GM19452 (cell line): Measurements from ENCODE around the gene CSNK1G1.
A peak's percentile ranks its signal among the peaks of the same experiment; 100 is the strongest.

Experiments used
- ATAC-seq: cut with Tn5 transposase; IDR thresholded peaks from one replicate; pipeline ENCODE4 v1.9.1; 2021; ENCODE audit not compliant: unreplicated experiment

The CSNK1G1 gene

DNA sequence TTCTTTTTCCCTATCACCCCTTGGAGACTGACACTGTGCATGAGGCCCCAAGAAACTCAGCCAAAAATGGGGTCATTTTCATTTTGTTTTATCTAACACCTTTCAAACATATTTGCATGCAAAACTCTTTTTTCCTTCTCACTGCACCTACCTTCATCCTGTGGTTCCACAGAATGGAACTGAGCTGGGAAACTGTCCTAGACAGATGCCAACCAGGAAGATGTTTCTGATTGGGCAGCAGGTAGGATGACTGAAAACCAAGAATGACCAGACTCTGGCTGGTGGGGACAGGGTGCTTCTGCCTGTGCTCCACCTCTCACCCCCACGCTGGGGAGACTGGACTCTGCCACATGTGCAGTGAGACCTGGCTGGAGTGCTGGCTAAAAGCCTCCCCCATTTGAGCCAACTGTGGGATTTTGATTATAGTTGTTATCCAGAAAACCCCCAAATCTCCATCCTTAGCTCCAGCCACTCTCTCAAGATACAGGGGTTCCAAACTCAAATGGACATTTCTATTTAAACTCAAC, 198.3 kb downstream of the CSNK1G1 start:
- no peak for ATAC-seq

GRCh38 chr15:64156652-64157331, 199.2 kb downstream of the CSNK1G1 start:
- no peak for ATAC-seq

DNA sequence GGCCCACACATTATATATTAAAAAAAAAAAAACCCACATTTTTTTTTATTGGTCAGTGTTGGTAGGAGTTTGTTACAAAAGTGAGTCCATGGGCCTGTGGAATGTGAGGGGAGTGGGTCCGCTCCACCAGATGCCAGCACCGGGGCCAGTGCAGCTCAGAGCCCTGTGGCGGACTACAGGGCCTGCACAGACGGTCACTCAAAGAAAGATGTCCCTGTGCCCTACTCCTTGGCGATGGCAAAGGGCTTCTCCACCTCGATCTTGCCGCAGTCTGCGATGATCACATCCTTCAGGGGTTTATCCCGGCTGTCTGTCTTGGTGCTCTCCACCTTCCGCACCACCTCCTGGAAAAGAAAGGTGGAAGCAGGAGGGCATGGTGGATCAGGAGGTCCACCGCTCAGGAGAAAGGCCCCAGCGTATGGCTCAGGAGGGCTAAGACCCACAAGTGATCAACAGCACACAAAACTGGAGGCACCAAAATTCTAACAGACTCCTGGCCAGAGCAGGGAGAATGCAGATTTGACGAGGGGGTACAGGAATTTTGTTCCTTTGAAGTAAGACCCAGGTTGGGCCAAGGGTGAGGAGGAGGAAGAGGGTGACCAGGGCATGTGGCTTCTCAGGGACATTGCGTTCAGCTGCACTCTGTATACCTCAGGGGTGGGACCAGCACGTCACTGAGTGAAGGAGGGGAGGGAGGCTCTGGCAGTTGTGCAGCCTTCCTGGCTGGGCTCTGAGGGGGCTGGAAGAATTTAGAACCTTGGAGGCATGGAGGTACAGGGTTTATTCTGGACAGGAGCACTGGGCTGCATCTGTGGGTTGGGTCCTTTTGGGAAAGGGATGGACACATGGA, 199.9 kb downstream of the CSNK1G1 start:
- no peak for ATAC-seq

DNA sequence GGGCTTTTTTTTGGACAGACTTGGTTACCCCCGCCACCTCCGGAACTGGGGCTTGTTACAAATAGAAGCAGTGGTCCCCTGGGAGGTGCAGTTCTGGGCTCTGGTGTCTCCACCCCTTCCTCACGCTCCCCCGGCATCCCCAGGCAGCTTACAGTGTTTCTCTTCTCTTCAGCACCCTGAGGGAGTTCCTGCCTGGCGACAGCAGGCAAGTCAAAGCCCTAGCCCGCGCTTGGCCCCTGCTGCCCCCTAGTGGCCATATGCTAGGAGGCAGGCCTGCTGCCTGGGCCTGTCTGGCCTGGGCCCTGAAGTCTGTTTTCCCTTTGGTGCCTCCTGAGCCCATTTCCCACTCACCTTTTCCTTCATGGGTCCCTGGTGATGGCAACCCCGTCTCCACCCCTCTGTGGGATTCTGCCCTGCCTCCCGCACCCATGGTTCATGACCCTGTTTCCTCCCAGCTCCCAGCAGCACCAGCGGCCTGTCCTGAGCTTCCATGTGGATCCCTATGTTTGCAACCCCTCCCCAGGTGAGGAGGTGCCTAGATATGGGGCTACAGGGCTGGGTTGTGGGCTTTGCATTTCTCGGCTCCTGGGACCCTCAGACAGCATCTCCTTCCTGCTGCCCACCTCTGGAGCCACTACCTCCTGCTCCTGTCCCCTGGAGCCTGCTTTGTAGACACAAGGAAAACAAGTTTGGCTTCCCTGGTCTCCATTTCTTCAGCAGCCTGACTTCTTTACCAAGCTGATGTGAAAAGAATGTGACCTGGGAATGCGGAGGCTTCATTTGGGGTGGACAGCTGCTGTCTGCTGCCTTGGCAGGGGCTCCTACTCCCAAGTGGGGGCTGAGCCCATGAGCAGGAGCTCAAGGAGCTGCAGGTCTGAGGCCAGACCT, 202.2 kb downstream of the CSNK1G1 start:
- ATAC-seq = peak; percentile 48

GRCh38 chr15:64152507-64153387, 203.2 kb downstream of the CSNK1G1 start:
- ATAC-seq = peak; percentile 9

- ATAC-seq = peak; percentile 10
These were observed 204.1 kb downstream of the CSNK1G1 start, which contains the start of gene SNX22 for GRCh38 chr15:64151727-64152506. Gene SNX22 (plus strand): TSS chr15:64151731. CDS start chr15:64151776, 45 bp downstream.

DNA sequence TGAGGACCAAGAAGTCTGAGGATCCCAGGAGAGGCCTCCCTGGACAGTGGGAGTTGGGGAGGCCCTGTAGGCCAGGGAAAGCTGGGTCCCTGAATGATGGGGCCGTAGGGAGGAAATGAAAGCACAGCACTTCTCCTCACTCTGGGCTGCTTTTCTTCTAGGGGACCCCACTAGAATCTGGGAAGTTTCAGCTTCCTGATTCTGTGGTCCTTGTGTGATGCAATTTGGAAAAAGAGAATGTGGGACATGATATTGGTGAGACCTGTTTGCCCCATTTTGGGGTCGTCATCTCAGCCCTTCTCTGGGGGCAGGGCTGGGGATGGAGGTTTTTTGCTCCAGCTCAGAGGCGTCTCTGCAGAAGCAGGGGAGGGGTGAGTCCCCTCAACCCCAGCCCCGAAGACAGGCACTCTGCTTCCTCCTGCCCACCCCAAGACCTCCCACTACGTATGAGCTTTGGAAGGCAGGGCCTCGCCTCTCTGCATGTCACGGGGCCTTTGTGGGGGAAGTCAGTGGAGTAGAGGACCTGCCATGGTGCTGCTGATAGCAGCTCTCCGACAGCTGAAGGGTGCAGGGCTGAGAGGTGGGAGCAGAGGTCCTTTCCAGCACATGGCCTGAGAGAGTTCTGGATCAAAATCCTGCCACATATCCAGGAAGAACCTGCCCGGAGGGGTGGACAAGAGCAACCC, 205.9 kb downstream of the CSNK1G1 start:
- ATAC-seq = no peak

DNA sequence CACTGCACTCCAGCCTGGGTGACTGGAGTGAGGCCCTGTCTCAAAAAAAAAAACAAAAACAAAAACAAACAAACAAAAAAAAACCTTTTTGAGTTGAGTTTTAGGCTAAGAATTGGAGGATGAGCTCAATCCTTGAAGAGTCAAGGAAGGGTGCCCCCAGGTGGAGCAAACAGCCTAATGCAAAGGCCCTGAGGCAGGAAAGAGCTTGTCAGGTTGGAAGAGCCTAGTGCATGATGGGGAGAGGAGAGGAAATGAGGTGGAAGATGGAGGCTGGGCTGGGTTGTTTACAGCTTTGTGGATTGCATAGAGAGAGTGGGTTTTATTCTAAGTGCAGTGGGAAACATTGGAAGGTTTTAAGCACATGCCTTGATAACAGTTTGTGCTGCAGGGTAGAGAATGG, 206.5 kb downstream of the CSNK1G1 start:
- no peak for ATAC-seq

DNA sequence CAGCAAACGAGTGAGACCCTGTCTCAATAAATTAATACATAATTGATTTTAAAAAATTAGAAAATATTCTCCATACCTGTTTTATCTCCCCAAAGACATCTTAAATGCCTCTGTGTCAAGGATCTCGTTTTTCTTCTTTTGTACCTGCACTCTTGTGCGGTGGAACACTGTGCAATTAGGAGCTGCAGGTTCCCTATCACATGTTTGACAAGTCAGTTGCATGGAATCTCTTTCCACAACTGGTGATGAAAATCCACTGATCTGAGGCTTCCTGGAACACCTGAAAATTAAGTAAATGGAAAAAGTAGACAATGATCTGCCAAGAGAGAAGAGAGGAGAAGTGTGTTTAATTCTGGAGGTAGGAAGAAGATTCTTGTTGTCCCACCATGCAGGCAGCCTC, 207.4 kb downstream of the CSNK1G1 start:
- ATAC-seq = no peak

DNA sequence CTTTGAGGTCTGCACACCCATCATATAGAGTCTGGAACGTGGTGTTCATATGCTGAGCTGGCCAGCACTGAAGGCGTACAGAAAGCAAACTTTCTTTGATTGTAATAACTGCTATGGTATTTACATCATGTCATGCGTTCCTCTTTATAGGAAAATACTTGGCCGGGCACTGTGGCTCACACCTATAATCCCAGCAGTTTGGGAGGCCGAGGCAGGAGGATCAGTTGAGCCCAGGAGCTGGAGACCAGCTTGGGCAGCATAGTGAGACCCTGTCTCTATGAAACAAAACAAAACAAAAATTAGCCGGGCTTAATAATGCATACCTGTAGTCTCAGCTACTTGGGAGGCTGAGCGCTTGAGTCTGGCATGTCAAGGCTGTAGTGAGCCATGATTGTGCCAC, 207.8 kb downstream of the CSNK1G1 start:
- ATAC-seq = no peak

GRCh38 chr15:64146885-64147681, 208.9 kb downstream of the CSNK1G1 start:
- ATAC-seq = no peak

GRCh38 chr15:64146520-64146884, 209.5 kb downstream of the CSNK1G1 start:
- no peak for ATAC-seq

DNA sequence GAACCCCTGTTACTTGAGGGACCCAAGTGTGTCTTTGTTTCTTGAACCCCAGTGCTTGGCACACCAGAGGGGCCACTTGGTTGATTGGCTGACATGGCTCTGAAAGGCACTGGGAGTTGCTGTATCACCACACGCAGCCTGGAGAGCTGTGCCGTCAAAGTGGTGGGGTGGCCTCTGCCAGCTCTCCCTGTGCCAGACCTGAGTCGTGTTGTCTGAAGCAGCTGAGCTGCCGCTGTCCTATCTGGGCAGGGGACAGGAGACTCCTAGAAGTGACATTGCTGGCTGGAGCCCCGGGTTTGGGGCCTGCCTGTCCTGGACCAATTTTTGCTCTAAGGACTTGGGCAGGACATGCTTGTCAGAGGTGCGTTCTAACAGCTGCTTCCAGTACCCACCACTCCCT, 209.9 kb downstream of the CSNK1G1 start:
- ATAC-seq = no peak

- peak; percentile 73 for ATAC-seq
These were observed 211.2 kb downstream of the CSNK1G1 start for GRCh38 chr15:64144565-64145281.

GRCh38 chr15:64144192-64144564, 211.8 kb downstream of the CSNK1G1 start:
- no peak for ATAC-seq

- no peak for ATAC-seq
These were observed 212.7 kb downstream of the CSNK1G1 start for GRCh38 chr15:64143276-64143675.

GRCh38 chr15:64141798-64142512, 214.0 kb downstream of the CSNK1G1 start:
- ATAC-seq = no peak
